ENCODE results near the gene AUTS2.

DNA sequence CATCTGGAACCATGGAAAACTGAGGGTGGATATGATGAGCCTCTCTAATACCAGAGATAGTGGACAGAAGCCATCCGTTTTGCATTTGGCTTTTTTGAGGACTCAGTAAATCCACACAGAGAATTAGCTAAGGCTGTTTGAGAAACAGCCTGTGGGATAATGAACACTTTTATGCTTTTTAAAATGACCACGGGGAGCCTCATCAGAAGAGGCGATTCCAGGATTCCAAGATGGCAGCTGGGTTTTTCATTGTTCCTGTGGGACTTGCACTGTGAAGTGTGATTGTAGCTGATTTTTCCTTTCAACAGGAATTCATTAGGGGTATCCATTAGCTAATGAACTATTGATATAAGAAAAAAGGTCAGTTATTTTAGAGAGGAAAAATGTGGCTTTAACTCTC is 353.2 kb downstream of the AUTS2 start:
- TF ChIP-seq, protein P1, sequence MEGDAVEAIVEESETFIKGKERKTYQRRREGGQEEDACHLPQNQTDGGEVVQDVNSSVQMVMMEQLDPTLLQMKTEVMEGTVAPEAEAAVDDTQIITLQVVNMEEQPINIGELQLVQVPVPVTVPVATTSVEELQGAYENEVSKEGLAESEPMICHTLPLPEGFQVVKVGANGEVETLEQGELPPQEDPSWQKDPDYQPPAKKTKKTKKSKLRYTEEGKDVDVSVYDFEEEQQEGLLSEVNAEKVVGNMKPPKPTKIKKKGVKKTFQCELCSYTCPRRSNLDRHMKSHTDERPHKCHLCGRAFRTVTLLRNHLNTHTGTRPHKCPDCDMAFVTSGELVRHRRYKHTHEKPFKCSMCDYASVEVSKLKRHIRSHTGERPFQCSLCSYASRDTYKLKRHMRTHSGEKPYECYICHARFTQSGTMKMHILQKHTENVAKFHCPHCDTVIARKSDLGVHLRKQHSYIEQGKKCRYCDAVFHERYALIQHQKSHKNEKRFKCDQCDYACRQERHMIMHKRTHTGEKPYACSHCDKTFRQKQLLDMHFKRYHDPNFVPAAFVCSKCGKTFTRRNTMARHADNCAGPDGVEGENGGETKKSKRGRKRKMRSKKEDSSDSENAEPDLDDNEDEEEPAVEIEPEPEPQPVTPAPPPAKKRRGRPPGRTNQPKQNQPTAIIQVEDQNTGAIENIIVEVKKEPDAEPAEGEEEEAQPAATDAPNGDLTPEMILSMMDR (IDR thresholded peaks at IDR 0.05; ENCODE audit: poor library complexity, severe bottlenecking), result no peak
- TF ChIP-seq EP300 (conservative IDR thresholded peaks at IDR 0.05; ENCODE audit: poor library complexity, severe bottlenecking) (no peak), POLR2AphosphoS5 (IDR thresholded peaks at IDR 0.05) (no peak), EZH2 (IDR thresholded peaks at IDR 0.05; ENCODE audit: borderline replicate concordance, insufficient read depth, low read length, poor library complexity, severe bottlenecking) (no peak), TAF1 (IDR thresholded peaks at IDR 0.05; ENCODE audit: low read depth) (no peak), RAD21 (conservative IDR thresholded peaks at IDR 0.05) (no peak), MXI1 (conservative IDR thresholded peaks at IDR 0.05; ENCODE audit: poor library complexity, severe bottlenecking) (no peak), SMC3 (conservative IDR thresholded peaks at IDR 0.05; ENCODE audit: poor library complexity) (no peak)
- TF ChIP-seq, protein P2, sequence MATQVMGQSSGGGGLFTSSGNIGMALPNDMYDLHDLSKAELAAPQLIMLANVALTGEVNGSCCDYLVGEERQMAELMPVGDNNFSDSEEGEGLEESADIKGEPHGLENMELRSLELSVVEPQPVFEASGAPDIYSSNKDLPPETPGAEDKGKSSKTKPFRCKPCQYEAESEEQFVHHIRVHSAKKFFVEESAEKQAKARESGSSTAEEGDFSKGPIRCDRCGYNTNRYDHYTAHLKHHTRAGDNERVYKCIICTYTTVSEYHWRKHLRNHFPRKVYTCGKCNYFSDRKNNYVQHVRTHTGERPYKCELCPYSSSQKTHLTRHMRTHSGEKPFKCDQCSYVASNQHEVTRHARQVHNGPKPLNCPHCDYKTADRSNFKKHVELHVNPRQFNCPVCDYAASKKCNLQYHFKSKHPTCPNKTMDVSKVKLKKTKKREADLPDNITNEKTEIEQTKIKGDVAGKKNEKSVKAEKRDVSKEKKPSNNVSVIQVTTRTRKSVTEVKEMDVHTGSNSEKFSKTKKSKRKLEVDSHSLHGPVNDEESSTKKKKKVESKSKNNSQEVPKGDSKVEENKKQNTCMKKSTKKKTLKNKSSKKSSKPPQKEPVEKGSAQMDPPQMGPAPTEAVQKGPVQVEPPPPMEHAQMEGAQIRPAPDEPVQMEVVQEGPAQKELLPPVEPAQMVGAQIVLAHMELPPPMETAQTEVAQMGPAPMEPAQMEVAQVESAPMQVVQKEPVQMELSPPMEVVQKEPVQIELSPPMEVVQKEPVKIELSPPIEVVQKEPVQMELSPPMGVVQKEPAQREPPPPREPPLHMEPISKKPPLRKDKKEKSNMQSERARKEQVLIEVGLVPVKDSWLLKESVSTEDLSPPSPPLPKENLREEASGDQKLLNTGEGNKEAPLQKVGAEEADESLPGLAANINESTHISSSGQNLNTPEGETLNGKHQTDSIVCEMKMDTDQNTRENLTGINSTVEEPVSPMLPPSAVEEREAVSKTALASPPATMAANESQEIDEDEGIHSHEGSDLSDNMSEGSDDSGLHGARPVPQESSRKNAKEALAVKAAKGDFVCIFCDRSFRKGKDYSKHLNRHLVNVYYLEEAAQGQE (IDR thresholded peaks at IDR 0.05; ENCODE audit: borderline replicate concordance), result no peak
